Spleen (tissue), 11 donors: ENCODE data around the gene POLE. TPM values are rescaled to one million over a fixed set of nuclear protein-coding genes. Genes with fewer than 3 reads are reported as not detected.
A peak's percentile ranks its signal among the peaks of the same experiment; 100 is the strongest.

Experiments used
- DNase-seq: peaks from one replicate; pipeline ENCODE4 v3.0.0-alpha.2; 2020
- H3K27ac ChIP-seq, 8 donors: fragments of 200-600 bp; sonication (generic) in 7 of 8; 1 replicate in 4 of 8; 2 replicates in 4 of 8; pipeline versions ENCODE4 v1.5.0 to v1.8.0; 2016 to 2021; ENCODE audit warnings: inconsistent platforms in 4 of 8, mild to moderate bottlenecking in 4 of 8, moderate library complexity in 1 of 8
- H3K27me3 ChIP-seq, 7 donors: fragments of 200-600 bp; sonication (generic) in 6 of 7; replicated peaks in 1 of 7; 1 replicate in 4 of 7; 2 replicates in 3 of 7; pipeline versions ENCODE4 v1.5.0 to v1.8.0; 2016 to 2021; ENCODE audit warnings: inconsistent platforms in 3 of 7, mild to moderate bottlenecking in 1 of 7
- H3K36me3 ChIP-seq, 6 donors: fragments of 200-600 bp; sonication (generic) in 5 of 6; 1 replicate in 4 of 6; 2 replicates in 2 of 6; pipeline versions ENCODE4 v1.5.0 to v1.8.0; 2016 to 2021; ENCODE audit warnings: inconsistent platforms in 2 of 6
- H3K4me1 ChIP-seq, 6 donors: fragments of 200-600 bp; sonication (generic) in 5 of 6; 1 replicate in 3 of 6; 2 replicates in 3 of 6; pipeline versions ENCODE4 v1.5.0 to v1.8.0; 2016 to 2021; ENCODE audit warnings: inconsistent platforms in 3 of 6
- H3K4me3 ChIP-seq, 8 donors: fragments of 200-600 bp; sonication (generic) in 7 of 8; 1 replicate in 4 of 8; 2 replicates in 4 of 8; pipeline versions ENCODE4 v1.5.0 to v1.8.0; 2016 to 2021; ENCODE audit warnings: inconsistent platforms in 4 of 8, mild to moderate bottlenecking in 4 of 8, moderate library complexity in 2 of 8
- H3K9me3 ChIP-seq, 8 donors: fragments of 200-600 bp; sonication (generic) in 7 of 8; 1 replicate in 4 of 8; 2 replicates in 4 of 8; pipeline versions ENCODE4 v1.5.0 to v1.8.0; 2016 to 2021; ENCODE audit warnings: inconsistent platforms in 4 of 8
- POLR2A ChIP-seq, 3 donors: fragments of 450-650 bp; IDR thresholded peaks; one replicate each; pipeline ENCODE4 v1.5.1; 2017; ENCODE audit warnings: antibody characterized with exemption in 3 of 3, mild to moderate bottlenecking in 1 of 3
- POLR2AphosphoS5 ChIP-seq, 3 donors: sonication (generic); formaldehyde crosslinking; IDR thresholded peaks; one replicate each; pipeline ENCODE4 v1.5.1; 2017; ENCODE audit warnings: antibody characterized with exemption in 3 of 3
- WGBS, 5 donors: extraction: QIAGEN DNeasy Blood & Tissue Kit in 3 of 5; methylation state at CpG; one replicate each; pipeline versions ENCODE4 v1.1.5 to v1.1.7; 2013 to 2018; 5-methylcytosine and 5-hydroxymethylcytosine counted together
- intact Hi-C: fragments of 100-400 bp; cut with DNase I; formaldehyde crosslinking; loops from one replicate; pipeline ENCODE4 v1.15.0; 2023; ENCODE audit warnings: low total_unique reads
- polyA plus RNA-seq, 3 donors: library from polyadenylated mRNA; stranded (reverse); fragments of 200-250 nt; gene quantifications; one replicate each; pipeline ENCODE4 v1.2.1, GENCODE V29; 2013
- total RNA-seq, 7 donors: library from RNA; depleted of rRNA in 3 of 7; stranded (reverse); fragments of >200 nt in 3 of 7; fragmentation: NEBNext Ultra II Directional in 4 of 7; extraction: Animal tissue kit (Norgen Biotek cat#: 25700) in 4 of 7; gene quantifications; one replicate each; pipeline versions ENCODE4 v1.1.0 to v1.2.1, GENCODE V29; 2016 to 2021
- TF ChIP-seq, protein P1 (sequence below), 11 experiments: fragments of 200-600 bp in 7 of 11; fragments of 450-650 bp in 4 of 11; sonication (generic) in 4 of 11; IDR thresholded peaks in 8 of 11; conservative IDR thresholded peaks in 3 of 11; 1 replicate in 7 of 11; 2 replicates in 4 of 11; pipeline versions ENCODE4 v1.4.0 to v1.8.0; 2016 to 2021; ENCODE audit warnings: antibody characterized with exemption in 11 of 11, inconsistent platforms in 4 of 11, mild to moderate bottlenecking in 1 of 11
- donor health status: healthy with polysubstance abuse.
- donor health status: DM: no; HTN: no; CAD: no; lungs with moderate emphysema.
- donor health status: DM: no; HTN: no; CAD: no.
- donor health status: Bipolar disorder and iron deficiency.
- donor health status: healthy.
- donor health status: DM: no; HTN: no; CAD: no.
- donor health status: DM: yes; HTN: yes; CAD: no.

Gene POLE
- total and polyA plus RNA-seq, 10 donors, result 18.1 to 122 (median 89.4) TPM

DNA sequence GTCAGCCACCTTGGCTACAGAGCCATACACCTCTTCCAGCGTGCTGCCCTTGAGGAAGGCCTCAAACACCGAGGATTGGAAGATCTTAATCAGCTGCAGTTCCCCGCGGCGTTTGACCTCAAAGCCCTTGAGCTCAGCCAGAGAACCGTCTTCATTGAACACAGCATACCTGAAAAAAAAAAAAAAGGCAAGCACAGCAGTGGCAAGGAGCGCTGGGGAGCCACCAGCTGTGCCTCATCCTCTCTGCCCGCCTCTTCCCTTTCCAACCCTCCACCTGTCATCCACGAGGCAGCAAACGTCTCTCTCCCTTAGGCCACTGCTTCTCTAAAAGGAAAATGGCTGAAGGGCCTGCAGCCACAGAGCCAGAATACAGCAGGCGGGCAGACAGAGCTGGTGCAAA is 26.1 kb downstream of the POLE start:
- Histone ChIP-seq H3K27ac (peak overlapping the region in 4 of 8 donors; percentile 27 to 75 (median 71)), H3K27me3 (no peaks in the 10 kb centered on the region), H3K4me1 (peaks cover 0 to 81% (median 31%) of the 10 kb centered on the region in 6 donors), H3K4me3 (no peak overlapping the region), H3K36me3 (peaks cover 0 to 100% (median 69%) of the 10 kb centered on the region in 6 donors), H3K9me3 (no peaks in the 10 kb centered on the region)
- WGBS, 5 donors, result 64 to 73% (median 68%) methylated on average over 11 of the region's 11 CpGs
- DNase-seq, result no peak
- TF ChIP-seq POLR2A (IDR thresholded peaks at IDR 0.05) (no peak), POLR2AphosphoS5 (IDR thresholded peaks at IDR 0.05) (no peak)
- TF ChIP-seq, protein P1, sequence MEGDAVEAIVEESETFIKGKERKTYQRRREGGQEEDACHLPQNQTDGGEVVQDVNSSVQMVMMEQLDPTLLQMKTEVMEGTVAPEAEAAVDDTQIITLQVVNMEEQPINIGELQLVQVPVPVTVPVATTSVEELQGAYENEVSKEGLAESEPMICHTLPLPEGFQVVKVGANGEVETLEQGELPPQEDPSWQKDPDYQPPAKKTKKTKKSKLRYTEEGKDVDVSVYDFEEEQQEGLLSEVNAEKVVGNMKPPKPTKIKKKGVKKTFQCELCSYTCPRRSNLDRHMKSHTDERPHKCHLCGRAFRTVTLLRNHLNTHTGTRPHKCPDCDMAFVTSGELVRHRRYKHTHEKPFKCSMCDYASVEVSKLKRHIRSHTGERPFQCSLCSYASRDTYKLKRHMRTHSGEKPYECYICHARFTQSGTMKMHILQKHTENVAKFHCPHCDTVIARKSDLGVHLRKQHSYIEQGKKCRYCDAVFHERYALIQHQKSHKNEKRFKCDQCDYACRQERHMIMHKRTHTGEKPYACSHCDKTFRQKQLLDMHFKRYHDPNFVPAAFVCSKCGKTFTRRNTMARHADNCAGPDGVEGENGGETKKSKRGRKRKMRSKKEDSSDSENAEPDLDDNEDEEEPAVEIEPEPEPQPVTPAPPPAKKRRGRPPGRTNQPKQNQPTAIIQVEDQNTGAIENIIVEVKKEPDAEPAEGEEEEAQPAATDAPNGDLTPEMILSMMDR (IDR thresholded peaks at IDR 0.05 in 8 of 11, conservative IDR thresholded peaks at IDR 0.05 in 3 of 11), result no peak
- intact Hi-C loops, result no loop called here

DNA sequence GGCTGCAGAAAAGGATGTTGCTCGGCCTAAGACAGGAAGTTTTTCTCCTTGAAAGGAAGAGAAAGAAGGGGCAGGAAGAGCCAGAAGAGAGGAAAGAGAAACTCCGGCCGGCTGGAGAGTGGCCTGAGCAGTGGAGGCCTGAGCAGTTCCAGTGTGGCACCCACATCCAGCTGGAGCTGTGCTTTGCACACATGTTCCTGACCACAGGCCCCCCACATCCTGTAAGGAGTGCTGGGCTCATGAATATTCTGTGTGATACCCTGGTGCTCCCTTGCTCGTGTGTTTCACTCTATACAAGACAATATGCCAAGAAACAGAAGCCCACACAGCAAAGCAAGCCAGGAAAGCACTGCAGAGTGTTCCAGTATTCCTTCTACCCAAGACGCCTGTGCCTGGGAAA is 27.1 kb downstream of the POLE start:
- Histone ChIP-seq H3K9me3 (no peaks in the 10 kb centered on the region), H3K27ac (peak overlapping the region in 2 of 8 donors; percentile 28 to 68), H3K36me3 (peaks cover 0 to 100% (median 73%) of the 10 kb centered on the region in 6 donors), H3K27me3 (no peaks in the 10 kb centered on the region), H3K4me3 (no peak overlapping the region), H3K4me1 (peaks cover 0 to 72% (median 31%) of the 10 kb centered on the region in 6 donors)
- intact Hi-C loops, result no loop called here
- 33 to 60% (median 35%) methylated on average over 5 of the region's 5 CpGs for WGBS, 5 donors
- DNase-seq, result no peak
- TF ChIP-seq, protein P1 (IDR thresholded peaks at IDR 0.05 in 8 of 11, conservative IDR thresholded peaks at IDR 0.05 in 3 of 11), result no peak
- TF ChIP-seq POLR2AphosphoS5 (IDR thresholded peaks at IDR 0.05) (no peak), POLR2A (IDR thresholded peaks at IDR 0.05) (no peak)

DNA sequence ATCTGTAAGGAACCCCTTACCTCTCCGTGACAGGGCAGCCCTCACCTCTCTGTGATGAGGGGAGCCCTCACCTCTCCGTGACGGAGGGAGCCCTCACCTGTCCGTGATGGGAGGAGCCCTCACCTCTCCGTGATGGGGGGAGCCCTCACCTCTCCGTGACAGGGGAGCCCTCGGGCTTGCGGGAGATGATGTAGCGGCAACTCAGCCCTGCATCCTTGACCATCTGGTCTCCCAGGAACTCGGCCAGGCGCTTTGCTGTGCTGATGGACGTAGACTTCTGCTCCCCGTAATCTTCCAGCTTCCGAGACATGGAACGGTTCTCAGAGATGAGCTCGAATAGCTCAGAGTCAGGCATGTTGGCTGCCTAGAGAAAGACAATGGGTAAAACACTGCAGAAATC is 28.0 kb downstream of the POLE start:
- peaks cover 0 to 100% (median 76%) of the 10 kb centered on the region in 6 donors for H3K36me3 ChIP-seq
- H3K9me3 ChIP-seq, result no peaks in the 10 kb centered on the region
- WGBS, 5 donors, result 92 to 95% (median 94%) methylated on average over 13 to 16 of the region's 16 CpGs
- DNase-seq, result no peak
- no peak overlapping the region for H3K4me3 ChIP-seq
- TF ChIP-seq POLR2AphosphoS5 (IDR thresholded peaks at IDR 0.05), result no peak
- TF ChIP-seq, protein P1 (IDR thresholded peaks at IDR 0.05 in 8 of 11, conservative IDR thresholded peaks at IDR 0.05 in 3 of 11), result no peak
- H3K27ac ChIP-seq, result peak overlapping the region in 1 of 8 donors; percentile 68
- H3K4me1 ChIP-seq, result peaks cover 0 to 63% (median 27%) of the 10 kb centered on the region in 6 donors
- no peaks in the 10 kb centered on the region for H3K27me3 ChIP-seq
- intact Hi-C loops, result no loop called here

DNA sequence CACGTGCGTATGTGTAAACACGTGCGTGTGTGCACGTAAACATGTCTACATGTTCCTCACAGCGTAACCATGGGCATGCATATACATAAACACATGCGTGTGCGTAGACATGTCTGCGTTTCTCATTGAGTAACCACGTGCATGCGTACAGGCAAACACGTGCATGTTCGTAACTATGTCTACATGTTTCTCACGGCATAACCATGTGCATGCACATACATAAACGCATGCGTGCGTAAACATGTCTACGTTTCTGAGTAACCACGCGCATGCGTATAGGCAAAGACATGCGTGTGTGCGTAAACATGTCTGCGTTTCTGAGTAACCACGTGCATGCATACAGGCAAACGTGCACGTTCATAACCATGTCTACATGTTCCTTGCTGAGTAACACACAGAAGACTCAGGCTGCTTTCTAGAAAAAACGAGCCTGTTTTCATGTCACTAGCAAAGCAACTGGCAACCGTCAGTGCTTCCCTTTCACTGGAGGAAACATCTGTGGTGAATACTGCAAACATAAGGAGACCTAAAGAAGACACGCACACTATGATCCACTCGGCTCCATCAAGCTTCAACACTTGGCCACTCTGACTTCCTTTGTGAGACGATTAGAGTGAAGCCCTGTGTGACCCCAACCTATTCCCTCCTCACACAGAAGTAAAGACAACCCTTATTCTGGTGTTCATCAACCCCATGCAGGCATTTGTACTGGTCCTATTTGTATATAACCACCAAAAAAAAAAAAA is 28.8 kb downstream of the POLE start:
- TF ChIP-seq, protein P1 (IDR thresholded peaks at IDR 0.05 in 8 of 11, conservative IDR thresholded peaks at IDR 0.05 in 3 of 11), result no peak
- no peak for TF ChIP-seq POLR2AphosphoS5 (IDR thresholded peaks at IDR 0.05)
- TF ChIP-seq POLR2A (IDR thresholded peaks at IDR 0.05), result no peak
- no peaks in the 10 kb centered on the region for H3K9me3 ChIP-seq
- no peak for DNase-seq
- 76 to 82% (median 77%) methylated on average over 32 of the region's 32 CpGs for WGBS, 5 donors
- no peak overlapping the region for H3K27ac ChIP-seq
- no peaks in the 10 kb centered on the region for H3K27me3 ChIP-seq
- intact Hi-C loops, result no loop called here
- H3K4me1 ChIP-seq, result peaks cover 0 to 55% (median 23%) of the 10 kb centered on the region in 6 donors
- no peak overlapping the region for H3K4me3 ChIP-seq
- peaks cover 0 to 100% (median 75%) of the 10 kb centered on the region in 6 donors for H3K36me3 ChIP-seq
